ENCODE results near the gene ANKMY1. TPM values are rescaled to one million over a fixed set of nuclear protein-coding genes. Genes with fewer than 3 reads are reported as not detected.

The ANKMY1 gene
- total and polyA plus RNA-seq, 4 donors: 7.8 to 27.5 (median 13.4) TPM

DNA sequence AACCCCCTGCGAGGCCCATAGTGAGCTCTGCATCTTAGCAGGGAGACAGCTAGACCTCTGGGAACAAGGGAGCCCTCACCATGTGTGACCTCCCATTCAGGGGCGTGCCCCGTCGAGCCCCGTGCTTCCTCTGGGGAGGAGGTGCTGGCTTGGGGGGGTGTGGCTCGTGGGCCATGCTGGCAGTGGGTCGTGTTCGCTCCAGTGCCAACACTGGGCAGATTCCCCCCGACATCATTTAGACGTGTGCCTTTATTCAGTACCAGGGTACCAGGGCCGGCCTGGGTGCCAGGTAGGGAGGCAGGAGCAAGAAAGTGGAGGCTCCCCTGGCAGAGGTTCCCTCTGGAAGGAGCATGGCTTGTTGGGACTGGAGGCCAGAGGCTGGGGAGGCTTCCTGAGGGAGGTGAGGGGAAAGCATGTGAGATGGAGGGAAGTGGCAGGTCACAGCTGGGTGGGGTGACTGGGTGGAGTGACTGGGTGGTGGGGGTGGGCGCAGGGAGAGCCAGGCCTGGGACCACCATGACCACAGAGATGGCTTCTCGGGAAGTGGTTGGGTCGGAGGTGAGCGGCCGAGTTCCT lies 107.2 kb downstream of the ANKMY1 start:
- Histone ChIP-seq H3K9me3 (ENCODE audit: control insufficient read depth, insufficient read depth, low read length) (no peaks in the 10 kb centered on the region), H3K27ac (ENCODE audit: low read depth, low read length) (peak overlapping the region; percentile 76), H3K27me3 (ENCODE audit: control insufficient read depth, insufficient read depth, low read length) (no peaks in the 10 kb centered on the region), H3K36me3 (ENCODE audit: control insufficient read depth, insufficient read depth, low read length) (peaks cover 61% of the 10 kb centered on the region), H3K4me3 (ENCODE audit: low read depth, low read length) (no peak overlapping the region), H3K4me1 (ENCODE audit: control insufficient read depth, insufficient read depth, low read length) (peaks cover 75% of the 10 kb centered on the region)
- 58% methylated on average over 12 of the region's 16 CpGs for WGBS (ENCODE audit: insufficient coverage)
- no peak for DNase-seq (ENCODE audit: low read depth in 4 of 6, low spot score in 6 of 6)

DNA sequence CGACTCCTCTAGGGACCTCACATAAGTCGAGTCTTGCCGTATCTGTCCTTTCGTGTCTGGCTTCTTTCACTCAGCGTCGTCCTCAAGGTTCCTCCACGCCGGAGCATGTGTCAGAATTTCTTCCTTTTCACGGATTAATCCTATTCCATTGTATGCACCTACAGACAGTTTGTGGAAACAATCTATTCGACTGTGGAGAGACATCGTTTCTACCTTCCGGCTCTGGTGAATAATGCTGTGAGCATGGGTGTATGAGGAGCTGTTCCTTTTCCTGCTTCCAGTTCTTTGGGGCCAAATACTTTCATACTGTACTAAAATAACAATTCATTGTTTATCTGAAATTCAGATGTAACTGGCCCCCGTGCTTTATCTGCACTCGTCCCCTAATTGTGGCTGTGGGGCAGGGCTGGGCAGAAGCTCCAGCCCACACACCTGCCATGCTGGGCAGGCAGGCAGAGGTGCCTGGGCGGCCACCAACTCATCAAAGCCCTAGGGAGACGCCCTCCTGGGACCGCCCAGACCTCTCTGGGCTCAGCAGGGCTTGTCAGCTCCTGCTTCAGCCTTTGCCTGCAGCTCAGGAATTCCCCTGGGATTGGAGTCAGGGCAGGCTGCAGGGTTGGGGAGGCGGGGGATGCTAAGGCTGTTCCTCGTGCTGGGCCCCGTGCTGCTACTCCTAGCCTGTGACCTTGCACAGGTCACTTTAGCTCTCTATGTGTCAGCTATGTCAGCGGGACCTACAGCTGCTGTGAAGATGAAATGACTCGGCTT lies 107.8 kb downstream of the ANKMY1 start:
- no peaks in the 10 kb centered on the region for H3K27me3 ChIP-seq (ENCODE audit: control insufficient read depth, insufficient read depth, low read length)
- WGBS (ENCODE audit: insufficient coverage): 53% methylated on average over 17 of the region's 22 CpGs
- DNase-seq (ENCODE audit: low read depth in 4 of 6, low spot score in 6 of 6): peak in 1 of 6 donors; percentile 34

DNA sequence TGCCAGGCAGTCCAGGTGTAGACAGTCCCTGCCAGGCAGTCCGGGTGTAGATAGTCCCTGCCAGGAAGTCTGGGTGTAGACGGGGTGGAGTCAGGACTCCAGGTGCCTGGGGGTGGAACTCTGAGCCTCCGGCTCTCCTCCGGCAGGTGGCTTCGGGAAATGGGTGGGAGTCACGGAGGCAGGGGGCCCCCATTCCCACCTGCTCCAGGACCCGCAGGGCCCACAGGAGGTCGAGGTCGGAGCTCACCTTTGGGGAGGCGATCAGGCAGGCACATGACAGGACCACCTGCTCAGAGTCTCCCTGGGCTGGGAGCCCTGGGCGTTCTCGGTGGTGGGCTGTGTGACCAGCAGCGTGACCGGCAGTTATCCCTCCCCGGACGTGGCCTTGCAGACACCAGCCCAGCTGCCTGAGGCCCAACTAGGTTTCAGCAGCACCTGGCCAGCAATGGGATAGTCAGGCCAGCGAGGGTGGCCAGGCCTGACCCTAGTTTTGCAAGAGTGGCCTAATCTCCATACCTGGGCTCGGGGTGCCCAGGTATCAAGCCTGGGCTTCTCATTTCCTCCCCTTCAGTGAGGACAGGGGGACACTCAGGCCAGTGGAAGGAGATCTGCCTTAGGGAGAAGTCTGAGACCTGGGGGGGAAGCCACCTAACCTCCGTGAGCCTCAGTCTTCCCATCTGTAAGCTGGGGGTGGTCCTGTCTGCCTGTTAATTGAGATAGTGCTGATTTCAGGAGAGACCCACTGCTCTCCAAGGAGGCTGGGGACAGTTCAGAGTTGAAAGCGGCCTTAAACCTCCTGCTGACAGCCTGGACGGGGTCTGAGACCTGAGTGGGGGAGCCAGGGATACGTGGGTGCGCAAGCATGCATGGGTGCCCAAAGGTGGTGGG lies 109.2 kb downstream of the ANKMY1 start:
- H3K4me1 ChIP-seq (ENCODE audit: control insufficient read depth, insufficient read depth, low read length): peaks cover 55% of the 10 kb centered on the region
- no peak overlapping the region for H3K27ac ChIP-seq (ENCODE audit: low read depth, low read length)
- WGBS (ENCODE audit: insufficient coverage): 88% methylated on average over 20 of the region's 23 CpGs
- no peak for DNase-seq (ENCODE audit: low read depth in 4 of 6, low spot score in 6 of 6)
- peaks cover 71% of the 10 kb centered on the region for H3K36me3 ChIP-seq (ENCODE audit: control insufficient read depth, insufficient read depth, low read length)
- no peak overlapping the region for H3K4me3 ChIP-seq (ENCODE audit: low read depth, low read length)
- H3K27me3 ChIP-seq (ENCODE audit: control insufficient read depth, insufficient read depth, low read length): no peaks in the 10 kb centered on the region
- no peaks in the 10 kb centered on the region for H3K9me3 ChIP-seq (ENCODE audit: control insufficient read depth, insufficient read depth, low read length)

More for the DNA sequence above, 107.8 kb downstream of the ANKMY1 start:
- Histone ChIP-seq H3K27ac (ENCODE audit: low read depth, low read length) (no peak overlapping the region), H3K4me1 (ENCODE audit: control insufficient read depth, insufficient read depth, low read length) (peaks cover 68% of the 10 kb centered on the region), H3K4me3 (ENCODE audit: low read depth, low read length) (no peak overlapping the region), H3K36me3 (ENCODE audit: control insufficient read depth, insufficient read depth, low read length) (peaks cover 63% of the 10 kb centered on the region), H3K9me3 (ENCODE audit: control insufficient read depth, insufficient read depth, low read length) (no peaks in the 10 kb centered on the region)

DNA sequence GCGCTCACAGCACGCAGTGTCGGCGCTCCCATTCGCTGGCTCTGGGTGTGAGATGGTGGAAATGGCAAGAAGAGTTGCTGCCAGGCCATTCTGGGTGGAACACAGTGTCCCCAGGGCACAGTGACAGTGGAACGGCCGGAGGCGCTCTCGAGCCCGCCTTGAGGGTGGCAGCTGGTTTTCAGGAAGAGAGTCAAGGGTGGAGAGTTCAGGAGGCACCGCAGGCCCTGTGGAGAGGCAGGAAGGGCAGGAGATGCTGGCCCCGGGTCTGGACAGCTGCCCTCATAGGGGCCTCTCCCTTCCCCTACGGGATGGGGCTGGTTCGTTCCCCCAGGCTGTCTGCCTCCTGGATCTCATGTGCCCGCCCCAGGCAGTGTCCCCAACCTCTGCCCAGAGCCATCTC lies 109.9 kb downstream of the ANKMY1 start:
- Histone ChIP-seq H3K4me1 (ENCODE audit: control insufficient read depth, insufficient read depth, low read length) (peaks cover 55% of the 10 kb centered on the region), H3K4me3 (ENCODE audit: low read depth, low read length) (no peak overlapping the region), H3K27ac (ENCODE audit: low read depth, low read length) (no peak overlapping the region), H3K27me3 (ENCODE audit: control insufficient read depth, insufficient read depth, low read length) (no peaks in the 10 kb centered on the region), H3K36me3 (ENCODE audit: control insufficient read depth, insufficient read depth, low read length) (peaks cover 78% of the 10 kb centered on the region), H3K9me3 (ENCODE audit: control insufficient read depth, insufficient read depth, low read length) (no peaks in the 10 kb centered on the region)
- WGBS (ENCODE audit: insufficient coverage): 84% methylated on average over 15 of the region's 15 CpGs
- no peak for DNase-seq (ENCODE audit: low read depth in 4 of 6, low spot score in 6 of 6)

DNA sequence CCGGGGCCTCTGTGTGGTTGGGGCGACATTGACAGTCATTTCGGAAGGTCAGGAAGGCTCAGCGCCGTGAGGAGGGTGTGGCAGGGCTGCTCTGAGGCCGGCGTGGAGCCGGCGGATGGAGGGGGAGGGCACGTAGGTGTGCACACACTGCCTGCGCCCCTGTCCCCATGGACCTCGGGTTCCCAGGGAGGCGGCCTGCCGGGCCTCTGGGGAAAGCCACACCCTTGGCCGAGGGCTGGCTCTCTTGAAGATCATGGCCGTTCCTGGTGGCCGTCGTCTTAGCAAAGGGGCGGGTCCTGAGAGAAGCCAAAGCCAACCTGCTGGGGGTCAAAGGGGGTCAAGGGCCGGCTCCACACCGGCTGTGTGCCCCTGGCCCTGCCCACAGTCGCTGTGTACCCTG lies 110.5 kb downstream of the ANKMY1 start:
- Histone ChIP-seq H3K4me3 (ENCODE audit: low read depth, low read length) (no peak overlapping the region), H3K9me3 (ENCODE audit: control insufficient read depth, insufficient read depth, low read length) (no peaks in the 10 kb centered on the region), H3K27me3 (ENCODE audit: control insufficient read depth, insufficient read depth, low read length) (no peaks in the 10 kb centered on the region), H3K4me1 (ENCODE audit: control insufficient read depth, insufficient read depth, low read length) (peaks cover 57% of the 10 kb centered on the region), H3K27ac (ENCODE audit: low read depth, low read length) (no peak overlapping the region), H3K36me3 (ENCODE audit: control insufficient read depth, insufficient read depth, low read length) (peaks cover 84% of the 10 kb centered on the region)
- no peak for DNase-seq (ENCODE audit: low read depth in 4 of 6, low spot score in 6 of 6)
- 69% methylated on average over 22 of the region's 22 CpGs for WGBS (ENCODE audit: insufficient coverage)

DNA sequence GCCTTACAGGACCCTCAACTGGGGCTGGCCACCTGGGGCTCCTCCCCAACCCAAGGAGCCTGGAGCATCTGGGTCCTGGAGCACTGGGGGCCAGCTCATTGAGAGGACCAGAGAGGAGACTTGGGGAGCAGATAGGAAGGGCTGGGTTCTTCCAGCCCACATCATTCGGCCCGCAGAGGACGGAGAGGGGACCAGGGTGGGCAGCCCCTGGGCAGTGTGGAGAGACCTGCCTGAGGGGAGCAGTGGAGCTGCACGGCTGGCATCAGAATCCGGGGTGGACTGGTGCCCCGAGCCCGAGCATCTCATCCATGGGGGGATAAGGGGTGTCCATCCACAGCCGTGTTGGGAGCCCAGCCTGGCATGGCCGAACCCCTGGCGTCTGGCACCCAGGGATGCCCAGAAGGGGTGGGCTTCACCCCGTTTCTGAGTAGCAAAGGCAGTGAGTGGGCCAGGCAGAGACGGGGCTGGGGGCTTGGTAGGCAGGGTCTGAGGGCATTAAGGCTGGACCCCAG lies 111.1 kb downstream of the ANKMY1 start:
- H3K27me3 ChIP-seq (ENCODE audit: control insufficient read depth, insufficient read depth, low read length): no peaks in the 10 kb centered on the region
- H3K36me3 ChIP-seq (ENCODE audit: control insufficient read depth, insufficient read depth, low read length): peaks cover 86% of the 10 kb centered on the region
- H3K4me3 ChIP-seq (ENCODE audit: low read depth, low read length): no peak overlapping the region
- H3K27ac ChIP-seq (ENCODE audit: low read depth, low read length): no peak overlapping the region
- DNase-seq (ENCODE audit: low read depth in 4 of 6, low spot score in 6 of 6): no peak
- H3K9me3 ChIP-seq (ENCODE audit: control insufficient read depth, insufficient read depth, low read length): no peaks in the 10 kb centered on the region
- H3K4me1 ChIP-seq (ENCODE audit: control insufficient read depth, insufficient read depth, low read length): peaks cover 52% of the 10 kb centered on the region
- WGBS (ENCODE audit: insufficient coverage): 88% methylated on average over 12 of the region's 12 CpGs

DNA sequence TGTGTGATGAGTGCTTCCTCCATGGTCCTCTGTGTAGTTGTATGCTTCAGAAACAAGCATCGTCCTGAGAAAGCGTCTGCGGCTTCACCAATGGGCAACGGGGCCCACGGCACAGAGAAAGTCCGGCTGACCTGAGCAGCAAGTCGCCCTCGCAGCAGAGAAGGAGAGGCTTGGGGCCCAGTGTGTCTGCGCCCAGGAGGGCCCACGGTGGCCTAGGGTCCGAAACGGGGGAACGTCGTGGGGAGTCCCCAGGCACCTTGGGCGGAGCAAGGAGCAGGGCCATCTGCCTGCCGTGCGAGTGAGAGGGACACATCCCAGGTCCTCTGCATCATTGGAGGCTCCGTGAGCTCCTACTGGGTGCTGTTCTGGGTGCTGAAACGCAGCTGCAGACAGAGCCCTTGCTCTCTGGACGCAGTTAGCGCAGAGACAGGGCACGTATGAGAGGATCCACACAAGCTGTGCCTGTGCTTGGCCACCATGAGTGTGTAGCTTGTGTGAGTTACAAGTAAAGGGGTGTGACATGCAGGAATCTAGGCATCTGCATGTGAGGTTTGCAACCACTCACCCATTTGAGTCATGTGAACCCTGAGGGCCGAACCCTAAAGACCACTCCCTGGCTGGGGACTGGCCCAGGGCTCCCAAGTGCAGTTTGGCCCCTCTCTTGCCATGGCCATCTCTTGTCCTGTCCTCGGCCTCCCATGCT lies 111.7 kb downstream of the ANKMY1 start:
- Histone ChIP-seq H3K4me3 (ENCODE audit: low read depth, low read length) (no peak overlapping the region), H3K9me3 (ENCODE audit: control insufficient read depth, insufficient read depth, low read length) (no peaks in the 10 kb centered on the region), H3K4me1 (ENCODE audit: control insufficient read depth, insufficient read depth, low read length) (peaks cover 52% of the 10 kb centered on the region), H3K36me3 (ENCODE audit: control insufficient read depth, insufficient read depth, low read length) (peaks cover 88% of the 10 kb centered on the region), H3K27me3 (ENCODE audit: control insufficient read depth, insufficient read depth, low read length) (no peaks in the 10 kb centered on the region), H3K27ac (ENCODE audit: low read depth, low read length) (no peak overlapping the region)
- 81% methylated on average over 24 of the region's 24 CpGs for WGBS (ENCODE audit: insufficient coverage)
- DNase-seq (ENCODE audit: low read depth in 4 of 6, low spot score in 6 of 6): no peak

DNA sequence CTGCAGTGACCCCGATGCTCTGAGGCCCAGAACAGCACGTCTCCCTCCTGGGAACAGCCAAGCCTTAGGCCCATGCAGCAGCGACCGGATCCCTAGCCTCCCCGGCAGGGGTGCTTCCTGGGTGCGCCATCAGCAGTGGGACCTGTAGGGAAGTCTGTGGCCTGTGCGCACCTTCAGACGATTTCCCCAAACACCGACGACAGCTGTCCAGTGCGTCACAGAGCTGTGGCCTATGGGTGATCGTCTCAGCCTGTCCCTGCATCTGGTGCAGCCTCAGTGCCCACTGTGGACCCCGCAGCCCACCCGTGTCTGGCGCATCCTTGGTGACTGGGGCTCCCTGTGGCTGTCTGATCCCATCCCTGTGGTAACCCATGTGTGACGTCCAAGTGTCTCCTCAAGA lies 113.3 kb downstream of the ANKMY1 start:
- Histone ChIP-seq H3K36me3 (ENCODE audit: control insufficient read depth, insufficient read depth, low read length) (peaks cover 96% of the 10 kb centered on the region), H3K9me3 (ENCODE audit: control insufficient read depth, insufficient read depth, low read length) (no peaks in the 10 kb centered on the region), H3K27me3 (ENCODE audit: control insufficient read depth, insufficient read depth, low read length) (no peaks in the 10 kb centered on the region), H3K4me3 (ENCODE audit: low read depth, low read length) (no peak overlapping the region), H3K4me1 (ENCODE audit: control insufficient read depth, insufficient read depth, low read length) (peaks cover 46% of the 10 kb centered on the region), H3K27ac (ENCODE audit: low read depth, low read length) (no peak overlapping the region)
- WGBS (ENCODE audit: insufficient coverage): 88% methylated on average over 16 of the region's 16 CpGs
- no peak for DNase-seq (ENCODE audit: low read depth in 4 of 6, low spot score in 6 of 6)

DNA sequence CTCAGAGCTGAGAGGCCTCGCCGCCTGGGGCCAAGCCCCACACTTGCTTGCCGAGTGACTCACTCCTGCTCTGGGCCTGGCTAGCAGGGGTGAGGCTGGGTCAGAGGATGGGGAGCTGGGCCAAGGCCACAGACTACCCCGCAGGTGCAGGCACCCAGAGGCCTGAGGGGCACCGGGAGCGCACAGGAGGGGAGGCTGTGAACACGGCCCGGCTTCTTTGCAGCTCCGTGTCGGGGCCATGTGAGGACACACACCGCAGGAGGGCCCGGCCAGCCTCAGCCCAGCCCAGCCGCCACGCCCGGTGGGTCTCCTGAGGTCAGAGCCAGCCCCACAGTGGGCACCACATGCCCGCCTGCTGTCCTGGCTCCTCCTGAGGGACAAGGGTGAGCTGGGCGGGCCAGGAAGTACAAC lies 113.9 kb downstream of the ANKMY1 start:
- Histone ChIP-seq H3K4me1 (ENCODE audit: control insufficient read depth, insufficient read depth, low read length) (peaks cover 48% of the 10 kb centered on the region), H3K9me3 (ENCODE audit: control insufficient read depth, insufficient read depth, low read length) (no peaks in the 10 kb centered on the region), H3K27ac (ENCODE audit: low read depth, low read length) (no peak overlapping the region), H3K4me3 (ENCODE audit: low read depth, low read length) (no peak overlapping the region), H3K27me3 (ENCODE audit: control insufficient read depth, insufficient read depth, low read length) (no peaks in the 10 kb centered on the region), H3K36me3 (ENCODE audit: control insufficient read depth, insufficient read depth, low read length) (peaks cover 99% of the 10 kb centered on the region)
- 84% methylated on average over 17 of the region's 17 CpGs for WGBS (ENCODE audit: insufficient coverage)
- DNase-seq (ENCODE audit: low read depth in 4 of 6, low spot score in 6 of 6): no peak

Measured in spinal cord (tissue), 10 donors.